ENCODE measurements around the gene LSM10.

Gene LSM10

GRCh38 chr1:36401602-36402503, 4.1 kb upstream of the LSM10 start:
- H3K4me3 ChIP-seq (ENCODE audit: control insufficient read depth, low read depth, low read length): peak overlapping the region; percentile 48
- TF ChIP-seq CTCF (conservative IDR thresholded peaks at IDR 0.05; ENCODE audit: control insufficient read depth, insufficient read depth, low read depth, low read length): no peak
- DNase-seq (ENCODE audit: low read depth): no peak

DNA sequence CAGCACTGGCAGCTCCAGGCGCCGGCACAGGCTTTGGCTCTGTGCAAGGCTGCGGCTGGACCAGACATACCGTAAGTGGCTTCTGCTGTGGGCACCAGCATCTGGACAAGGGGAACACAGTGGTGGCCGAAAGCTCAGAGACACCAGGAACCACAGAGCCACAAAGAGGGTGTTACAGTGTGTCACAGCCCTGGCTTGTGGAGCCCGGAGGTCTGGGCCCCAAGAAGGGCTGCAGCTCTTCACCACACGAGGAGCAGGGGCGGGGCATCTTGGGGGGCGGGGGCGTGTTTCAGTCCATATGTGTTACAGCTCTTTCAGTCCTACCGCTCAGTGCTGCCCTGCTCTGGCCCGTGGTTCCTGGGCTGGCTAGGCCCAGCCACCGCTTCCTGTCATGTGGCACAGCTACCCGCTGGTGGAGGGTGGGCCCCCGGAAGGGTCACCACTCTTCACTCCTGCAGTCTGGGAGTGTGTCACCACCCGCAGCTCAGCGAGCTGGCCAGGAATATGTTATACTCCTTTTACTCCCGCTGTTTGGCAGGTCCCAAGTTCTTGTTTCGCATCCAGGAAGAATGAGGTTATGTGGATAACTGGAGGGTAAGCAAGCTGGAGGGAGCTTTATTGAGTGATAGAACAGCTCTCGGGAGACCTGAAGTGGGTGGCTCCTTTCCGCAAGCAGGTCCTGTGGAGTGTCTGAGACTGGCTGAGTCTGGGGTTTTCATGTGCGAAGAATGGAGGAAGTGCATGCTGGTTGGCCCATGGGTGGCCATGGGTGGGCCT, 3.3 kb upstream of the LSM10 start:
- peak; percentile 87 for DNase-seq (ENCODE audit: low read depth)
- H3K4me3 ChIP-seq (ENCODE audit: control insufficient read depth, low read depth, low read length): peak overlapping the region; percentile 48
- TF ChIP-seq CTCF (conservative IDR thresholded peaks at IDR 0.05; ENCODE audit: control insufficient read depth, insufficient read depth, low read depth, low read length): no peak

DNA sequence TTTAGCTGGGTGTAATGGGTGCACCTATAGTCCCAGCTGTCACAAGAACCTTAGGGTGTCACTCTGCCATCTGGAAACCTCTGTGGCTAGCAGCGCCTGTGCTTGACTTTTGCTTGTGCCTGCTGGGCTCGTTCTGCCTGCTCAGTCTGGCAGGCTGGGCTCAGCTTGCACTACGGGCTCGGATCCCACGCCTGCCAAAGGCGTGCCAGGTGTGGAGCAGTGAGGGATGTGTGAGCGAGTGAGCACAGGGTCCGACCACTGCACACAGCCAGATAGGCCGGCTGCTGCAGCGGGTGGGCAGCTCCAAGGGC, 2.8 kb upstream of the LSM10 start:
- peak overlapping the region; percentile 9 for H3K4me3 ChIP-seq (ENCODE audit: control insufficient read depth, low read depth, low read length)
- no peak for TF ChIP-seq CTCF (conservative IDR thresholded peaks at IDR 0.05; ENCODE audit: control insufficient read depth, insufficient read depth, low read depth, low read length)
- DNase-seq (ENCODE audit: low read depth): no peak

DNA sequence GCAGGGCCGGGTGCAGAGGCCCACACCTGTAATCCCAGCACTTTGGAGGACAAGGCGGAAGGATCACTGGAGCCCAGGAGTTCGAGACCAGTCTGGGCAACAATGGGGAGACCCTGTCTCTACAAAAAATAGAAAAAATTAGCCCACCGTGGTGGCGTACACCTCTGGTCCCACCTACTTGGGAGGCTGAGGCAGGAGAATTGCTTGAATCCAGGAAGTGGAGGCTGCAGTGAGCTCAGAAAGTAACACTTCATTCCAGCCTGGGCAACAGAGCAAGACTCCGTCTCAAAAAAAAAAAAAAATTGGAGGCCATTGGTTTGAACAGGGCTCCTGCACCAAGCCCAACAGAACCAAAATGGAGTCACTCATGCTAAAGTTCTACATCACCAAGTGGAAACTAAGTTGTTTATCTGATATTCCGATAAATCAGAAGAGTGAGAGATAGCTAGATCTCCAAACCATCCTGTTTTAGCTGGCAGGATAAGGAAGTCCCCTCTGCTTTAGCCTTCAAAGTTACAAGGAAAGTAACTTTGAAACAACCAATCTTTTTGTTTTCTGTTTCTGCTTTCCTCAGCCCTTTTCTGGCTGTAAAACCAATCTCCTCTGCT, 766 bp upstream of the LSM10 start:
- no peak for TF ChIP-seq CTCF (conservative IDR thresholded peaks at IDR 0.05; ENCODE audit: control insufficient read depth, insufficient read depth, low read depth, low read length)
- H3K4me3 ChIP-seq (ENCODE audit: control insufficient read depth, low read depth, low read length): no peak overlapping the region
- no peak for DNase-seq (ENCODE audit: low read depth)

GRCh38 chr1:36397083-36397377, 678 bp downstream of the LSM10 start:
- H3K4me3 ChIP-seq (ENCODE audit: control insufficient read depth, low read depth, low read length): peak overlapping the region; percentile 95
- no peak for TF ChIP-seq CTCF (conservative IDR thresholded peaks at IDR 0.05; ENCODE audit: control insufficient read depth, insufficient read depth, low read depth, low read length)
- DNase-seq (ENCODE audit: low read depth): no peak

GRCh38 chr1:36396359-36396758, 1.3 kb downstream of the LSM10 start:
- no peak for TF ChIP-seq CTCF (conservative IDR thresholded peaks at IDR 0.05; ENCODE audit: control insufficient read depth, insufficient read depth, low read depth, low read length)

More at GRCh38 chr1:36396359-36396758, 1.3 kb downstream of the LSM10 start:
- DNase-seq (ENCODE audit: low read depth): no peak
- H3K4me3 ChIP-seq (ENCODE audit: control insufficient read depth, low read depth, low read length): no peak overlapping the region
